Sigmoid colon (tissue), 7 donors: ENCODE measurements around the gene ST14. TPM values are rescaled to one million over a fixed set of nuclear protein-coding genes. Genes with fewer than 3 reads are reported as not detected.

Experiments
- DNase-seq: peaks from one replicate; pipeline ENCODE4 v3.0.0-alpha.2; 2019
- H3K27ac ChIP-seq, 4 donors: fragments of 200-600 bp; sonication (generic); one replicate each; pipeline ENCODE4 v1.5.1; 2016 to 2019; ENCODE audit warnings: mild to moderate bottlenecking in 1 of 4
- H3K27me3 ChIP-seq, 3 donors: fragments of 200-600 bp; sonication (generic); one replicate each; pipeline ENCODE4 v1.5.1; 2019; ENCODE audit warnings: mild to moderate bottlenecking in 1 of 3
- H3K36me3 ChIP-seq, 4 donors: fragments of 200-600 bp; sonication (generic); one replicate each; pipeline ENCODE4 v1.5.1; 2016 to 2019
- H3K4me1 ChIP-seq, 4 donors: fragments of 200-600 bp; sonication (generic); one replicate each; pipeline ENCODE4 v1.5.1; 2017 to 2019
- H3K4me3 ChIP-seq, 4 donors: fragments of 200-600 bp; sonication (generic); one replicate each; pipeline ENCODE4 v1.5.1; 2017 to 2019; ENCODE audit warnings: mild to moderate bottlenecking in 2 of 4, moderate library complexity in 1 of 4
- H3K9me3 ChIP-seq, 4 donors: fragments of 200-600 bp in 3 of 4; sonication (generic) in 3 of 4; one replicate each; pipeline versions ENCODE4 v1.5.1 to v1.6.1; 2013 to 2019
- CTCF ChIP-seq, 4 experiments: fragments of 450-650 bp in 3 of 4; fragments of 200-600 bp in 1 of 4; IDR thresholded peaks; one replicate each; pipeline ENCODE4 v1.5.1; 2016 to 2019; ENCODE audit warnings: antibody characterized with exemption in 4 of 4, mild to moderate bottlenecking in 3 of 4, moderate library complexity in 2 of 4
- EP300 ChIP-seq, 4 donors: sonication (generic); formaldehyde crosslinking; IDR thresholded peaks; one replicate each; pipeline ENCODE4 v1.6.1; 2017; ENCODE audit warnings: antibody characterized with exemption in 4 of 4
- POLR2A ChIP-seq, 2 donors: fragments of 450-650 bp; IDR thresholded peaks; one replicate each; pipeline ENCODE4 v1.6.1; 2016; ENCODE audit warnings: antibody characterized with exemption in 2 of 2, mild to moderate bottlenecking in 2 of 2, moderate library complexity in 2 of 2
- POLR2AphosphoS5 ChIP-seq, 4 donors: sonication (generic); formaldehyde crosslinking; IDR thresholded peaks; one replicate each; pipeline ENCODE4 v1.6.1; 2017; ENCODE audit warnings: antibody characterized with exemption in 4 of 4
- WGBS, 2 donors: extraction: QIAGEN DNeasy Blood & Tissue Kit; methylation state at CpG; one replicate each; pipeline ENCODE4 v1.1.7; 2013; 5-methylcytosine and 5-hydroxymethylcytosine counted together
- intact Hi-C: fragments of 100-400 bp; cut with DNase I; formaldehyde crosslinking; loops from one replicate; pipeline ENCODE4 v1.15.1; 2023
- polyA plus RNA-seq, 3 donors: library from polyadenylated mRNA; stranded (reverse); fragments of 200-250 nt; gene quantifications; one replicate each; pipeline ENCODE4 v1.2.3, GENCODE V29; 2013
- total RNA-seq, 4 donors: library from RNA; depleted of rRNA; stranded (reverse); fragments of >200 nt; gene quantifications; one replicate each; pipeline ENCODE4 v1.1.0, GENCODE V29; 2016
- donor health status: healthy with polysubstance abuse.
- donor health status: Bipolar disorder and iron deficiency.
- donor health status: healthy.

ST14 gene
- total and polyA plus RNA-seq, 7 donors: 1.8 to 324 (median 5.1) TPM

- intact Hi-C loops: no loop called here
Measured at GRCh38 chr11:130120045-130120444, 39.5 kb upstream of the ST14 start.

GRCh38 chr11:130121445-130121978 is 38.1 kb upstream of the ST14 start:
- intact Hi-C loops: no loop called here
- WGBS, 2 donors: 52 to 80% methylated on average over 5 of the region's 5 CpGs
- H3K4me1 ChIP-seq: peaks cover 0 to 12% (median 10%) of the 10 kb centered on the region in 4 donors

More at GRCh38 chr11:130120045-130120444, 39.5 kb upstream of the ST14 start:
- TF ChIP-seq EP300 (IDR thresholded peaks at IDR 0.05): no peak
- no peak for TF ChIP-seq POLR2AphosphoS5 (IDR thresholded peaks at IDR 0.05)
- no peak for TF ChIP-seq CTCF (IDR thresholded peaks at IDR 0.05)
- no peak for TF ChIP-seq POLR2A (IDR thresholded peaks at IDR 0.05)
- WGBS, 2 donors: 74 to 88% methylated on average over 5 of the region's 5 CpGs
- Histone ChIP-seq H3K36me3 (peaks cover 16 to 30% (median 26%) of the 10 kb centered on the region in 4 donors), H3K4me1 (peaks cover 0 to 20% (median 17%) of the 10 kb centered on the region in 4 donors), H3K9me3 (no peaks in the 10 kb centered on the region), H3K27me3 (no peaks in the 10 kb centered on the region), H3K4me3 (no peak overlapping the region), H3K27ac (no peak overlapping the region)
- DNase-seq: no peak

GRCh38 chr11:130122141-130122575 is 37.4 kb upstream of the ST14 start:
- DNase-seq: no peak

More at GRCh38 chr11:130121445-130121978, 38.1 kb upstream of the ST14 start:
- H3K36me3 ChIP-seq: peaks cover 16 to 40% (median 26%) of the 10 kb centered on the region in 4 donors
- no peak for DNase-seq
- H3K4me3 ChIP-seq: no peak overlapping the region
- H3K9me3 ChIP-seq: no peaks in the 10 kb centered on the region
- H3K27ac ChIP-seq: no peak overlapping the region
- TF ChIP-seq EP300 (IDR thresholded peaks at IDR 0.05) (no peak), POLR2AphosphoS5 (IDR thresholded peaks at IDR 0.05) (no peak), POLR2A (IDR thresholded peaks at IDR 0.05) (no peak), CTCF (IDR thresholded peaks at IDR 0.05) (no peak)
- H3K27me3 ChIP-seq: no peaks in the 10 kb centered on the region

GRCh38 chr11:130123414-130124040 is 36.1 kb upstream of the ST14 start:
- Histone ChIP-seq H3K27ac (peak overlapping the region; percentile 39 to 71 (median 47)), H3K4me3 (no peak overlapping the region), H3K9me3 (no peaks in the 10 kb centered on the region), H3K36me3 (peaks cover 16 to 60% (median 27%) of the 10 kb centered on the region in 4 donors), H3K4me1 (peaks cover 0 to 11% (median 9%) of the 10 kb centered on the region in 4 donors), H3K27me3 (no peaks in the 10 kb centered on the region)
- DNase-seq: no peak
- WGBS, 2 donors: 95% methylated on average over 32 of the region's 32 CpGs
- intact Hi-C loops: no loop called here
- TF ChIP-seq POLR2AphosphoS5 (IDR thresholded peaks at IDR 0.05) (no peak), EP300 (IDR thresholded peaks at IDR 0.05) (no peak), CTCF (IDR thresholded peaks at IDR 0.05) (no peak), POLR2A (IDR thresholded peaks at IDR 0.05) (no peak)

More at GRCh38 chr11:130122141-130122575, 37.4 kb upstream of the ST14 start:
- peaks cover 0 to 12% (median 10%) of the 10 kb centered on the region in 4 donors for H3K4me1 ChIP-seq
- intact Hi-C loops: no loop called here
- no peak overlapping the region for H3K27ac ChIP-seq
- peaks cover 16 to 46% (median 26%) of the 10 kb centered on the region in 4 donors for H3K36me3 ChIP-seq
- TF ChIP-seq CTCF (IDR thresholded peaks at IDR 0.05) (no peak), POLR2AphosphoS5 (IDR thresholded peaks at IDR 0.05) (no peak), POLR2A (IDR thresholded peaks at IDR 0.05) (no peak), EP300 (IDR thresholded peaks at IDR 0.05) (no peak)
- H3K4me3 ChIP-seq: no peak overlapping the region
- no peaks in the 10 kb centered on the region for H3K9me3 ChIP-seq
- H3K27me3 ChIP-seq: no peaks in the 10 kb centered on the region
- WGBS, 2 donors: 60 to 78% methylated on average over 7 of the region's 7 CpGs
